ENCODE measurements around the gene SLC45A1.

- TF ChIP-seq CTCF (IDR thresholded peaks at IDR 0.05) (no peak), POLR2A (IDR thresholded peaks at IDR 0.05) (no peak), EP300 (IDR thresholded peaks at IDR 0.05) (no peak)
Observed at GRCh38 chr1:8318436-8318835, 522 bp downstream of the SLC45A1 start.
